ENCODE measurements around the gene HVCN1. TPM values are rescaled to one million over a fixed set of nuclear protein-coding genes. Genes with fewer than 3 reads are reported as not detected.
A peak's percentile ranks its signal among the peaks of the same experiment; 100 is the strongest.

Gene HVCN1
- total RNA-seq, 1 donor from 2014 or later, result 7.6 TPM

DNA sequence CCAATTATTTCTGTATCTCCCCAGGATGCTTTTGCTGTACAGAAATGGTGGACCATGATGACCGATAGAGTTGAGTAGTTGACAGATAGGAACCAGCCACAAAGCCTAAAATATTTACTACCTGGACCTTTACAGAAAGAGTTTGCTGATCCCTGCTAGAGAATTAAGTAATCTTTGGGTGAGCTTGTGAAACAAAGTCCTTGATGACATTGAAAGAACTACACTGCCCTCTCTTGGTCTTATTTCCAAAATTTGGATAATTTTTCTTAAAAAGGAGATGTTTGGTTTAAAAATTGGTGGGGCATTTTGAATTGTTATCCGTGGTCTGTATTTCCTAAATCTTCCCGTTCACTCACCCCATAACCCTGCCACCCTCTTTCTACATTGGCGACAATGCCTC is 88.7 kb downstream of the HVCN1 start:
- Histone ChIP-seq H3K27ac (no peak overlapping the region), H3K9me3 (no peaks in the 10 kb centered on the region), H3K36me3 (no peaks in the 10 kb centered on the region), H3K27me3 (no peaks in the 10 kb centered on the region), H3K4me3 (no peak overlapping the region), H3K4me1 (no peaks in the 10 kb centered on the region)
- DNase-seq (ENCODE audit: extremely low spot score in 2 of 2), result no peak
- intact Hi-C loops (cut with DNase I), result loop anchor here (5.0 to 10.0 kb wide), 3 partner anchors 88 to 225 kb away; partner anchors contain the start of gene ARPC3
- TF ChIP-seq, protein P1, sequence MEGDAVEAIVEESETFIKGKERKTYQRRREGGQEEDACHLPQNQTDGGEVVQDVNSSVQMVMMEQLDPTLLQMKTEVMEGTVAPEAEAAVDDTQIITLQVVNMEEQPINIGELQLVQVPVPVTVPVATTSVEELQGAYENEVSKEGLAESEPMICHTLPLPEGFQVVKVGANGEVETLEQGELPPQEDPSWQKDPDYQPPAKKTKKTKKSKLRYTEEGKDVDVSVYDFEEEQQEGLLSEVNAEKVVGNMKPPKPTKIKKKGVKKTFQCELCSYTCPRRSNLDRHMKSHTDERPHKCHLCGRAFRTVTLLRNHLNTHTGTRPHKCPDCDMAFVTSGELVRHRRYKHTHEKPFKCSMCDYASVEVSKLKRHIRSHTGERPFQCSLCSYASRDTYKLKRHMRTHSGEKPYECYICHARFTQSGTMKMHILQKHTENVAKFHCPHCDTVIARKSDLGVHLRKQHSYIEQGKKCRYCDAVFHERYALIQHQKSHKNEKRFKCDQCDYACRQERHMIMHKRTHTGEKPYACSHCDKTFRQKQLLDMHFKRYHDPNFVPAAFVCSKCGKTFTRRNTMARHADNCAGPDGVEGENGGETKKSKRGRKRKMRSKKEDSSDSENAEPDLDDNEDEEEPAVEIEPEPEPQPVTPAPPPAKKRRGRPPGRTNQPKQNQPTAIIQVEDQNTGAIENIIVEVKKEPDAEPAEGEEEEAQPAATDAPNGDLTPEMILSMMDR (IDR thresholded peaks at IDR 0.05), result peak; percentile 31 to 57 (median 46)
- TF ChIP-seq POLR2AphosphoS5 (IDR thresholded peaks at IDR 0.05; ENCODE audit: insufficient read depth in 1 of 2, low read depth in 1 of 2), result peak in 1 of 2 donors; percentile 56
- TF ChIP-seq POLR2A (IDR thresholded peaks at IDR 0.05), result no peak

- TF ChIP-seq, protein P1 (IDR thresholded peaks at IDR 0.05), result no peak
- TF ChIP-seq POLR2AphosphoS5 (IDR thresholded peaks at IDR 0.05; ENCODE audit: insufficient read depth in 1 of 2, low read depth in 1 of 2) (no peak), POLR2A (IDR thresholded peaks at IDR 0.05) (no peak)
- Histone ChIP-seq H3K27ac (no peak overlapping the region), H3K36me3 (no peaks in the 10 kb centered on the region), H3K9me3 (no peaks in the 10 kb centered on the region), H3K27me3 (no peaks in the 10 kb centered on the region), H3K4me3 (no peak overlapping the region), H3K4me1 (no peaks in the 10 kb centered on the region)
- intact Hi-C loops (cut with DNase I), result no loop called here
- no peak for DNase-seq (ENCODE audit: extremely low spot score in 2 of 2)
Measured at GRCh38 chr12:110599334-110599733, 89.6 kb downstream of the HVCN1 start.

Small RNAs within 50 kb of the gene (small RNA-seq; reads per million reads assigned to genes)
- not detected for gene RN7SL387P

Other genes with a start within 250 kb of the HVCN1 start
- 180 TPM for gene ARPC3, start 238.8 kb downstream of the HVCN1 start, total RNA-seq
- 17.4 TPM for gene GPN3, start 220.9 kb downstream of the HVCN1 start, total RNA-seq
- gene FAM216A, start 220.3 kb downstream of the HVCN1 start, total RNA-seq, result 11.0 TPM
- 74.9 TPM for gene VPS29, start 187.0 kb downstream of the HVCN1 start, total RNA-seq
- gene RAD9B, start 186.8 kb downstream of the HVCN1 start, total RNA-seq, result not detected
- 43.0 TPM for gene PPTC7, start 105.8 kb downstream of the HVCN1 start, total RNA-seq
- 31.4 TPM for gene TCTN1, start 75.0 kb downstream of the HVCN1 start, total RNA-seq
- 87.9 TPM for gene PPP1CC, start 53.8 kb upstream of the HVCN1 start, total RNA-seq
- gene CCDC63, start 157.9 kb upstream of the HVCN1 start, total RNA-seq, result not detected
- gene MYL2, start 231.5 kb upstream of the HVCN1 start, total RNA-seq, result not detected